Mesothelial cell of epicardium (in vitro differentiated cells): ENCODE measurements around the gene SPAG7. TPM values are rescaled to one million over a fixed set of nuclear protein-coding genes. Genes with fewer than 3 reads are reported as not detected.
"Not testable (repeated sequence)": the region's sequence is repeated elsewhere in the genome, so short reads cannot be mapped to it uniquely, and the experiment has no call there.

Experiments
- DNase-seq, 2 experiments: peaks; one replicate each; pipeline ENCODE4 v3.0.0; 2021; ENCODE audit warnings: low spot score in 2 of 2; ENCODE audit not compliant: unreplicated experiment in 2 of 2
- H3K27ac Mint-ChIP-seq: 2 replicates; pipeline ENCODE4 v1.8.0; 2021; ENCODE audit warnings: mixed read lengths
- H3K27me3 Mint-ChIP-seq: 2 replicates; pipeline ENCODE4 v1.8.0; 2021; ENCODE audit warnings: low read depth, mixed read lengths
- H3K36me3 Mint-ChIP-seq: 2 replicates; pipeline ENCODE4 v1.8.0; 2021; ENCODE audit warnings: mixed read lengths
- H3K4me1 Mint-ChIP-seq: 2 replicates; pipeline ENCODE4 v1.8.0; 2021; ENCODE audit warnings: mixed read lengths
- H3K4me3 Mint-ChIP-seq: 2 replicates; pipeline ENCODE4 v1.8.0; 2021; ENCODE audit warnings: mild to moderate bottlenecking, moderate library complexity, mixed read lengths
- H3K9me3 Mint-ChIP-seq: 2 replicates; pipeline ENCODE4 v1.8.0; 2021; ENCODE audit warnings: mixed read lengths
- total RNA-seq: library from RNA; stranded (reverse); gene quantifications from 3 replicates; pipeline ENCODE4 v1.2.1, GENCODE V29; 2021
- TF ChIP-seq, protein P1 (sequence below): fragments of 200-600 bp; sonication (generic); IDR thresholded peaks from one replicate; pipeline ENCODE4 v1.5.0; 2021; ENCODE audit warnings: antibody characterized with exemption; ENCODE audit not compliant: unreplicated experiment

SPAG7 gene
- total RNA-seq, 1 donor from 2014 or later: 72.8 TPM

DNA sequence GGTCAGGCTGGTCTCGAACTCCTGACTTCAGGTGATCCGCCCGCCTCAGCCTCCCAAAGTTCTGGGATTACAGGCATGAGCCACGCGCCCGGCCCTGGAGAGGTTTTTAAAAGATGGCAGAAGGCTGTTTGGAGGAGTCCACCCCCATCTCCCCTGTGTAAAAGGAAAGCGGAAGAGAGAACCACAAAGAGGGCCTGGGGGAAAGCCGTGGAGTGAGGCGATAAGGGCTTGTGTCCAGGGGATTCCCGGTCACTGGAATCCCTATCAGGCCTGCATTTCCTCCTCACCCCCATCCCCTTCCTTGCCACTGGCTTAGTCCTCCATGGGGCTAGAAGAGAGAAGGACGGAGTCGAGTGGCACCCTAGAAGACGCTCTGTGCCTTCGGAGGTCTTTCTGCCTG, 35.7 kb downstream of the SPAG7 start, which contains the start of gene GP1BA:
GP1BA (plus strand) TSS at position 315 of the 400 bp plus-strand sequence. CDS start 328 bp downstream, outside the sequence.
- peaks cover 9% of the 10 kb centered on the region for H3K4me1 Mint-ChIP-seq

DNA sequence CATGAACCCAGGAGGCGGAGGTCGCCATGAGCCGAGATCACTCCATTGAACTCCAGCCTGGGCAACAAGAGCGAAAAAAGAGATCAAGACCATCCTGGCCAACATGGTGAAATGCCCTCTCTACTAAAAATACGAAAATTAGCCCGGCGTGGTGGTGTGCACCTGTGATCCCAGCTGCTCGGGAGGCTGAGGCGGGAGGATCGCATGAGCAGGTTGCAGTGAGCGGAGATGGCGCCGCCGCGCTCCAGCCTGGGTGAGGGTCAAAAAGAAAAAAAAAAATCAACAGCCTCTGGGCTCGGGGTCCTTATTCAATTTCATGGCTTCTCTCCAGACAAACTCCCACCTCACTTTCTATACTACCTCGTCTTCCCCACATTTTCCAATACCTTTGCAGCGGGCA, 38.7 kb downstream of the SPAG7 start:
- no peak for DNase-seq
- Mint-ChIP-seq H3K4me3 (no peak overlapping the region), H3K27ac (no peak overlapping the region), H3K27me3 (no peaks in the 10 kb centered on the region), H3K36me3 (peaks cover 1% of the 10 kb centered on the region), H3K4me1 (peaks cover 4% of the 10 kb centered on the region), H3K9me3 (no peaks in the 10 kb centered on the region)
- TF ChIP-seq, protein P1, sequence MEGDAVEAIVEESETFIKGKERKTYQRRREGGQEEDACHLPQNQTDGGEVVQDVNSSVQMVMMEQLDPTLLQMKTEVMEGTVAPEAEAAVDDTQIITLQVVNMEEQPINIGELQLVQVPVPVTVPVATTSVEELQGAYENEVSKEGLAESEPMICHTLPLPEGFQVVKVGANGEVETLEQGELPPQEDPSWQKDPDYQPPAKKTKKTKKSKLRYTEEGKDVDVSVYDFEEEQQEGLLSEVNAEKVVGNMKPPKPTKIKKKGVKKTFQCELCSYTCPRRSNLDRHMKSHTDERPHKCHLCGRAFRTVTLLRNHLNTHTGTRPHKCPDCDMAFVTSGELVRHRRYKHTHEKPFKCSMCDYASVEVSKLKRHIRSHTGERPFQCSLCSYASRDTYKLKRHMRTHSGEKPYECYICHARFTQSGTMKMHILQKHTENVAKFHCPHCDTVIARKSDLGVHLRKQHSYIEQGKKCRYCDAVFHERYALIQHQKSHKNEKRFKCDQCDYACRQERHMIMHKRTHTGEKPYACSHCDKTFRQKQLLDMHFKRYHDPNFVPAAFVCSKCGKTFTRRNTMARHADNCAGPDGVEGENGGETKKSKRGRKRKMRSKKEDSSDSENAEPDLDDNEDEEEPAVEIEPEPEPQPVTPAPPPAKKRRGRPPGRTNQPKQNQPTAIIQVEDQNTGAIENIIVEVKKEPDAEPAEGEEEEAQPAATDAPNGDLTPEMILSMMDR: no peak

More for the DNA sequence above, 35.7 kb downstream of the SPAG7 start, which contains the start of gene GP1BA:
- no peak for DNase-seq
- H3K36me3 Mint-ChIP-seq: peaks cover 3% of the 10 kb centered on the region
- H3K9me3 Mint-ChIP-seq: no peaks in the 10 kb centered on the region
- no peaks in the 10 kb centered on the region for H3K27me3 Mint-ChIP-seq
- TF ChIP-seq, protein P1: no peak
- H3K4me3 Mint-ChIP-seq: no peak within 1 kb of the TSS
- no peak within 1 kb of the TSS for H3K27ac Mint-ChIP-seq

DNA sequence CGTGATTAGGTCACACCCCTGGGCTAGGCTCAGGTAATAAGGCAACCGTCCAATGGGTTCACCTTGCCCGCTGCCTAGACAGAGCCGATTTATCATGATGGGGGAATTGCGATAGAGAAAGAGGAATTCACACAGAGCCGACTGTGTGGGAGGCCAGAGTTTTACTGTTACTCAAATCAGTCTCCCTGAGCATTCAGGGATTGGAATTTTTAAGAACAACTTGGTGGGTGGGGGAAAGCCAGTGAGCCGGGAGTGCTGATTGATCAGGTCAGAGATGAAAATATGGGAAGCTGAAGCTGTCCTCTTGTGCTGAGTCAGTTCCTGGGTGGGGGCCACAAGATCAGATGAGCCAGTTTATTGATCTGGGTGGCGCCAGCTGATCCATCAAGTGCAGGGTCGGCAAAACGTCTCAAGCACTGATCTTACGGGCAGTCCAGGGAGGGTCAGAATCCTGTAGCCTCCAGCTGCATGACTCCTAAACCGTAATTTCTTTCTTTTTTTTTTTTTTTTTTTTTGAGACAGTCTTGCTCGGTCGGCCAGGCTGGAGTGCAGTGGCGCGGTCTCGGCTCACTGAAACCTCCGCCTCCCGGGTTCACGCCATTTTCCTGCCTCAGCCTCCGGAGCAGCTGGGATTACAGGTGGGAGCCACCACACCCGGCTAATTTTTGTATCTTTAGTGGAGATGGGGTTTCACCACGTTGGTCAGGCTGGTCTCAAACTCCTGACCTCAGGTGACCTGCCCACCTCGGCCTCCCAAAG, 40.9 kb downstream of the SPAG7 start:
- not testable (repeated sequence) for H3K27me3 Mint-ChIP-seq, H3K4me1 Mint-ChIP-seq, H3K4me3 Mint-ChIP-seq, H3K36me3 Mint-ChIP-seq, H3K9me3 Mint-ChIP-seq, DNase-seq
- peak overlapping the region; percentile 37 for H3K27ac Mint-ChIP-seq

DNA sequence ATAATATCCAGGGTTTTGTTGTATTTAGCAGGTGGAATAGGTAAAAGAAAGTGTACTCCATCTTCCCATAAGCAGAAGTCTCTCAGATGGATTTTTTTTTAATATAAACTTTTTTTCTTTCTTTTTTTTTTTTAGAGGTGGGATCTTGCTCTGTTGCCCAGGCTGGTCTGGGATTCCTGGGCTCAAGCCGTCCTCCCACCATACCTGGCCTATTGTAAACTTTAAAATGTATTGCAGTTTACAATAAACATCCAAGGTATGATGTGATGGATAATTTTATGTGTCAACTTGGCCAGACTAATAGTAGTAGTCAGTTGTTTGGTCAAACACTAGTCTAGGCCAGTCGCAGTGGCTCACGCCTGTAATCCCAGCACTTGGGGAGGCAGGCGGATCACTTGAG, 46.3 kb downstream of the SPAG7 start:
- TF ChIP-seq, protein P1: no peak
- Mint-ChIP-seq H3K27ac (no peak overlapping the region), H3K4me3 (no peak overlapping the region), H3K9me3 (no peaks in the 10 kb centered on the region), H3K27me3 (no peaks in the 10 kb centered on the region), H3K4me1 (peaks cover 11% of the 10 kb centered on the region), H3K36me3 (no peaks in the 10 kb centered on the region)
- DNase-seq: no peak

DNA sequence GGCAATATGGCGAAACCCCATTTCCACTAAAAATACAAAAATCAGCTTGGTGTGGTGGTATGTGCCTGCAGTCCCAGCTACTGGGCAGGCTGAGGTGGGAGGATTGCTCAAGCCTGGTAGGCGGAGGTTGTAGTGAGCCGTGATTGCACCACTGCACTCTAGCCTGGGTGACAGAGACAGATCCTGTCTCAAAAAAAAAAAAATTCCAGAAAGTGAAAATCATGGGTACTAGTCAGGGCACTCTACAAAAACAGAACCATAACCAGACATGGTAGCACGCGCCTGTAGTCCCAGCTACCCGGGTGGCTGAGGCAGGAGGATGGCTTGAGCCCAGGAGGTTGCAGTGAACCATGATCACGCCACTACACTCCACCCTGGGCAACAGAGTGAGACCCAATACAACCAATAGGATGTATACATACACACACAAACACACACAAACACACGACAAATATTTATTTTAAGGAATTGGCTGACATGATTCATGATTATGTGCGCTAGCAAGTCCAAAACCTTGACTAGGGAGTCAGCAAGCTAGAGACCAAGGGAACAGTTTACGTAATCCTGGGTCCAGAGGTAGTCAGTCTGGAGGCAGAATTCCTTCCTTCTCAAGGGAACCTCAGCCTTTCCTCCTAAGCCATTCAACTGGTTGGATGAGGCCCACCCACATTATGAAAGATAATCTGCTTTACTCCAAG, 47.1 kb downstream of the SPAG7 start:
- Mint-ChIP-seq H3K4me1 (peaks cover 11% of the 10 kb centered on the region), H3K27ac (peak overlapping the region; percentile 16), H3K4me3 (no peak overlapping the region), H3K27me3 (no peaks in the 10 kb centered on the region), H3K36me3 (no peaks in the 10 kb centered on the region), H3K9me3 (no peaks in the 10 kb centered on the region)
- TF ChIP-seq, protein P1: no peak
- no peak for DNase-seq

DNA sequence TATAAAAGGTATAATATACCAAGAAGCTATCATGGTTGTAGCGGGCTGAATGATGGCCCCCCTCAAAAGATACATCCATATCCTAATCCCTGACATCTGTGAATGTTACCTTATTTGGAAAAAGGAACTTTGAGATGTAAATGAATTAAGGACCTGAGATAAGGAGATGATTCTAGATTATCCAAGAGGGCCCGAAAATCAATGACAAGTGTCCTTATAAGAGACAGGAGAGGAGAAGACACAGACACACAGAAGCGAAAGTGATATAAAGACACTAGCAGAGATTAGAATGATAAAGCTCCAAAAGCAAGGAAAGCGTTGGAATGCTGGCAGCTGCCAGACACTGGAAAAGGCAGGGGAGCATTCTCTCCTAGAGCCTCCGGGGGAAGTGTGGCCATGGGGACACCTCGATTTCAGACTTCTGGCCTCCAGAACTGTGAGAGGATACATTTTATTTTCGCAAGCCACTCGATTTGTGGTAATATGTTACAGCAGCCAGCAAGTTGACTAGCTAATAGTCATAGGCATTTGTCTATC, 48.0 kb downstream of the SPAG7 start:
- TF ChIP-seq, protein P1: no peak
- peaks cover 11% of the 10 kb centered on the region for H3K4me1 Mint-ChIP-seq
- no peaks in the 10 kb centered on the region for H3K27me3 Mint-ChIP-seq
- no peak for DNase-seq
- H3K9me3 Mint-ChIP-seq: no peaks in the 10 kb centered on the region
- H3K27ac Mint-ChIP-seq: peak overlapping the region; percentile 78
- H3K4me3 Mint-ChIP-seq: peak overlapping the region; percentile 4
- no peaks in the 10 kb centered on the region for H3K36me3 Mint-ChIP-seq

DNA sequence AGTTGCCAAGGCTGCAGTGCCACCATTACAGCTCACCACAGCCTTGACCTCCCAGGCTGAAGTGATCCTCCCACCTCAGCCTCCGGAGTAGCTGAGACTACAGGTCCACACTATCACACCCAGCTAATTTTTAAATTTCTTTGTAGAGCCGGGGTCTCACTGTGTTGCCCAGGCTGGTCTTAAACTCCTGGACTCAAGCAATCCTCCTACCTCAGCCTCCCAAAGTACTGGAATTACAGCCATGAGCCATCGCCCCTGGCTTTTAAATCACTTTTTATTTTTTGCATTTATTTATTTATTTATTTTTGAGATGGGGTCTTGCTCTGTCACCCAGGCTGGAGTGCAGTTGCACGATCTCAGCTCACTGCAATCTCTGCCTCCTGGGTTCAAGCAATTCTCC, 53.1 kb downstream of the SPAG7 start:
- not testable (repeated sequence) for H3K4me3 Mint-ChIP-seq, H3K27me3 Mint-ChIP-seq, H3K9me3 Mint-ChIP-seq, H3K36me3 Mint-ChIP-seq, H3K27ac Mint-ChIP-seq, DNase-seq
- H3K4me1 Mint-ChIP-seq: peaks cover 18% of the 10 kb centered on the region
